Right atrium auricular region (tissue), 2 donors: ENCODE results near the gene MT3. TPM values are rescaled to one million over a fixed set of nuclear protein-coding genes. Genes with fewer than 3 reads are reported as not detected.
A peak's percentile ranks its signal among the peaks of the same experiment; 100 is the strongest.

ENCODE experiments used
- DNase-seq: peaks from one replicate; pipeline ENCODE4 v3.0.0-alpha.2; 2019; ENCODE audit warnings: low spot score
- H3K27ac ChIP-seq, 2 donors: fragments of 200-600 bp; sonication (generic); 1 replicate in 1 of 2; 2 replicates in 1 of 2; pipeline ENCODE4 v1.5.1; 2016 to 2019
- H3K27me3 ChIP-seq, 2 donors: fragments of 200-600 bp; sonication (generic); one replicate each; pipeline versions ENCODE4 v1.5.1 to v1.6.0; 2017 to 2019
- H3K36me3 ChIP-seq: fragments of 200-600 bp; sonication (generic); one replicate; pipeline ENCODE4 v1.5.1; 2016
- H3K4me1 ChIP-seq, 2 donors: fragments of 200-600 bp; sonication (generic); one replicate each; pipeline versions ENCODE4 v1.5.1 to v1.6.0; 2017 to 2019
- H3K4me3 ChIP-seq, 2 donors: fragments of 200-600 bp; sonication (generic); 1 replicate in 1 of 2; 2 replicates in 1 of 2; pipeline ENCODE4 v1.5.1; 2017 to 2019; ENCODE audit warnings: mild to moderate bottlenecking in 1 of 2, moderate library complexity in 1 of 2
- H3K9me3 ChIP-seq, 2 donors: fragments of 200-600 bp; sonication (generic); one replicate each; pipeline ENCODE4 v1.5.1; 2019
- CTCF ChIP-seq, 2 donors: fragments of 200-600 bp; sonication (generic); IDR thresholded peaks; one replicate each; pipeline ENCODE4 v1.5.1; 2019; ENCODE audit warnings: antibody characterized with exemption in 2 of 2
- total RNA-seq, 2 donors: library from RNA; depleted of rRNA; stranded (reverse); fragments of >200 nt; gene quantifications; one replicate each; pipeline ENCODE4 v1.1.0, GENCODE V29; 2016

The MT3 gene
- total RNA-seq, 2 donors from 2014 or later = not detected

GRCh38 chr16:56549161-56549560 lies 40.2 kb upstream of the MT3 start:
- Histone ChIP-seq H3K9me3 (no peaks in the 10 kb centered on the region), H3K36me3 (no peaks in the 10 kb centered on the region), H3K4me1 (peaks cover 0 to 14% of the 10 kb centered on the region in 2 donors), H3K27me3 (no peaks in the 10 kb centered on the region), H3K27ac (no peak overlapping the region), H3K4me3 (no peak overlapping the region)
- TF ChIP-seq CTCF (IDR thresholded peaks at IDR 0.05) = no peak
- DNase-seq = no peak

- Histone ChIP-seq H3K9me3 (no peaks in the 10 kb centered on the region), H3K4me1 (peaks cover 0 to 14% of the 10 kb centered on the region in 2 donors), H3K36me3 (no peaks in the 10 kb centered on the region), H3K27me3 (no peaks in the 10 kb centered on the region), H3K4me3 (no peak overlapping the region), H3K27ac (no peak overlapping the region)
- no peak for TF ChIP-seq CTCF (IDR thresholded peaks at IDR 0.05)
- DNase-seq = no peak
Measured at GRCh38 chr16:56549744-56550385, 39.5 kb upstream of the MT3 start.

DNA sequence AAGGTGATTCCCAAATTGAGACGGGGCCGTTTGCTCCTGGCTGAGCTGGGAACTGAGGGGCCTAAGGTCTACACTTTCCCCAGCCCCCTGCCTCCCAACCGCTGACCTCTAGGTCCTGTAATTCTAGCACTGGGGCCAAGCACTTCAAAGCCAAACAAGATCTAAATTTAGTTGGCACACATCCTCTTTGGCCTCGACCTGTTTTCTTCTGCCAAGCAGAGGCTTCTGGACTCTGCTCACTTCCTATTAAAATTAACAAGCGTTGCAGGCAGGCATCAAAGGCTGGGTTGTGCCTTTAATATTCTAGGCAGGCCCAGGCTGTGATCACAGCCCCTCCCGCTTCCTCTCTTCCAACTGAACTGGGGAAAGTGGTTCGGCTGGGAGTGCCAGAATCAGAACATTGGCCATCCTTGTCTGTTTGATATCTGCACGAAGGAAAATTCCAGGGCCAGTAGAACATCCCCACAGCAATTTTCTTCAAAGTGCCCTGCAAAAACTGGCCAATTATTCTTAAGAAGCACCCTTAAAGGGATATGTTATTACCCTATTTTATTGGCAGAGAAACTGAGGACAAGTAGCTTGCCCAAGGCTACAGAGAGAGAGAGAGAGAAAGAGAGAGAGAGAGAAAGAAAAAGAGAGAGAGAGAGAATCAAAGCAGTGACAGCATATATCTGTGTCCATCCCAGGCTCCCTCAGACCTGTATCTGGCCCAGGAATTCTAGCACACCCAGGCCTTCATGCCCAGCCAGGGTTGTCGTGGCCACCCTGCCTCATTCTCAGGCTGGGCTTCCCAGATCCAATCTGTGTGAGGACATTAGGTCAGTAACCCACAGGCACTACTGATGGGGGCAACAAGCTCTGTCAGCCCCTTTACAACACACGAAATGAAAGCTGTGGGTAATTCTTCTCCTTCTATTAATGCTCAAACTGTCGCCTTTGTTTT lies 37.3 kb upstream of the MT3 start:
- Histone ChIP-seq H3K27me3 (no peaks in the 10 kb centered on the region), H3K9me3 (no peaks in the 10 kb centered on the region), H3K4me3 (no peak overlapping the region), H3K4me1 (peaks cover 0 to 14% of the 10 kb centered on the region in 2 donors), H3K36me3 (no peaks in the 10 kb centered on the region), H3K27ac (peak overlapping the region in 1 of 2 donors; percentile 25)
- TF ChIP-seq CTCF (IDR thresholded peaks at IDR 0.05) = no peak
- no peak for DNase-seq

DNA sequence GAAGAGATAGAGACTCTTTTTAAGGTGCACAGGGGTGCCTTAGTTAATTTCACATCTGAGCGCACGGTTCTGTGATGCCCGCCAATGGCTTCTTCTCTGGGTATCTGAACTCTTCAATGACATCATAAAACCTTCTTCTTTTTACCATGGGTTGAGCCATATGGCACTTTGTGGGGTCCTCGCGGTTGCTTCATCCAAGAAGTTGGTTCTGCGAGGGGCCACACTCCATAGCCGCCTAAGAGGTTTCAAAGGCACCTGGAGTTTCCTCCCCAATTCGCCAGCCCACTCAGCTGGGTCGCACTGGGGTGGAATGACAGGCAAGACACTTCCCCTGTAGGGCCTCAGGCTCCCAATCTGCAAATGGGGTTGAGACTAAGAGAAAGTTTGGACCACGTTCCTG lies 34.9 kb upstream of the MT3 start:
- DNase-seq = no peak
- Histone ChIP-seq H3K27me3 (no peaks in the 10 kb centered on the region), H3K9me3 (no peaks in the 10 kb centered on the region), H3K4me3 (no peak overlapping the region), H3K36me3 (no peaks in the 10 kb centered on the region), H3K27ac (no peak overlapping the region), H3K4me1 (peaks cover 0 to 14% of the 10 kb centered on the region in 2 donors)
- no peak for TF ChIP-seq CTCF (IDR thresholded peaks at IDR 0.05)

DNA sequence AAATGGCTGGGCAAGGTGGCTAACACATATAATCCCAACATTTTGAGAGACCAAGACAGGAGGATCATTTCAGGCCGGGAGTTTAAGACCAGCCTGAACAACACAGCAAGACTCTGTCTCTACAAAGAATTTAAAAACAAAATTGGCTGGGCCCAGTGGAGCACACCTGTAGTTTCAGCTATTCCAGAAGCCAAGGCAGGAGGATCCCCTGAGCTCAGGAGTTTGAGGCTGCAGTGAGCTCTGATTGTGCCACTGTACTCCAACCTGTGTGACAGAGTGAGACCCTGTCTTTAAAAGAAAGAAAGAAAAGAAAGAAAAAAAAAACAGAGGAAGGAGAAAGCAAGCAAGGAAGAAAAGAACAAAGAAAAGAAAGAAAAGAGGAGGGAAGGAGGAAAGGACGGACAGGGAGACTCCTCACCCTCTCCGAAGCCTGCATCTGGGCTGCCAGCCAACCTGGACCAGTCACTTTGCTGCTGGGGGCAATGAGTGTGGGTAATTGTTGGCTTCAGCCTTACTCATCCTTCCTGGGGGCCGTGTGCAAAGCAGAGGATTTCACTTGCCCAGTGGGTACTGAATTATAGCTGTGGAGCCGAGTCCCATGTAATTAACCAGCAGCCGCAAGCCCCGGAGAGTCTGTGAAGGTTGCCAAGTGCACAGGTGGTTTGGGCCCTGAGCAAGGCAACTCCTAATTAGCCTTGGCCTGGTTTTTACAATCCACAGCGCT lies 31.1 kb upstream of the MT3 start:
- Histone ChIP-seq H3K9me3 (no peaks in the 10 kb centered on the region), H3K27ac (no peak overlapping the region), H3K36me3 (no peaks in the 10 kb centered on the region), H3K27me3 (no peaks in the 10 kb centered on the region), H3K4me1 (no peaks in the 10 kb centered on the region), H3K4me3 (no peak overlapping the region)
- no peak for DNase-seq
- TF ChIP-seq CTCF (IDR thresholded peaks at IDR 0.05) = no peak
